ENCODE data around the gene PHYHIPL.

DNA sequence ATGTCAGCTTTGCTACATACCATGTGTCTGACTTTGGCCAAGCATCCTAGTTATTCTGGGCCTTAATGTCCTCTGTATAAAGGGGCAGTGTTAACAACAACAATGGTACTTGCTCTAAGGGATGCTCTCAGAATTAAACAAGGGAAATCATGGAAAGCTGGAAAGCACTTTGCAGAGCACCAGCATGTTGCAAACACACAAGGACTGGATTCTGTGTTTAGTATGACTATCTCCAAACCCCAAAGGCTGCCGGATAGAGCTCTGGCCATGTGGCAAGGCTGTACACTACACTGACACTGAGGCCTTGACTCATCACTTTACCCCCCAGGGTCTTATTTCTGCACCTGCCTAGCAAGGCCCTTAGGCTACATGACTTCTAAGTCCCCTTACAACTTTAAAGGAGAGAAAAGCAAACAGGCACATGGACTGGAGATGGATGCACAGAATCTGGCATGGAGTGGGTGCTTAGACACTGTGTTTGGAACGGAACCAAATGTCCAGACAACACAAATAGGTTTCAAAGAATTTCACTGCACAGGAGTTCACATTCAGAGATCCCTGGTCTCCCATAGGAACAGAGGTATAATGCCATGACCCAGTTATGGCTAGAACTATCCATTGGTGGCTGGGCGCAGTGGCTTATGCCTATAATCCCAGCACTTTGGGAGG lies 111.3 kb downstream of the PHYHIPL start:
- TF ChIP-seq, protein P1, sequence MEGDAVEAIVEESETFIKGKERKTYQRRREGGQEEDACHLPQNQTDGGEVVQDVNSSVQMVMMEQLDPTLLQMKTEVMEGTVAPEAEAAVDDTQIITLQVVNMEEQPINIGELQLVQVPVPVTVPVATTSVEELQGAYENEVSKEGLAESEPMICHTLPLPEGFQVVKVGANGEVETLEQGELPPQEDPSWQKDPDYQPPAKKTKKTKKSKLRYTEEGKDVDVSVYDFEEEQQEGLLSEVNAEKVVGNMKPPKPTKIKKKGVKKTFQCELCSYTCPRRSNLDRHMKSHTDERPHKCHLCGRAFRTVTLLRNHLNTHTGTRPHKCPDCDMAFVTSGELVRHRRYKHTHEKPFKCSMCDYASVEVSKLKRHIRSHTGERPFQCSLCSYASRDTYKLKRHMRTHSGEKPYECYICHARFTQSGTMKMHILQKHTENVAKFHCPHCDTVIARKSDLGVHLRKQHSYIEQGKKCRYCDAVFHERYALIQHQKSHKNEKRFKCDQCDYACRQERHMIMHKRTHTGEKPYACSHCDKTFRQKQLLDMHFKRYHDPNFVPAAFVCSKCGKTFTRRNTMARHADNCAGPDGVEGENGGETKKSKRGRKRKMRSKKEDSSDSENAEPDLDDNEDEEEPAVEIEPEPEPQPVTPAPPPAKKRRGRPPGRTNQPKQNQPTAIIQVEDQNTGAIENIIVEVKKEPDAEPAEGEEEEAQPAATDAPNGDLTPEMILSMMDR (IDR thresholded peaks at IDR 0.05; ENCODE audit: low read length) = no peak
- no peak for TF ChIP-seq EZH2 (optimal IDR thresholded peaks at IDR 0.05; ENCODE audit: low read depth, low read length)
- no peak for TF ChIP-seq EZH2phosphoT487 (IDR thresholded peaks at IDR 0.05; ENCODE audit: low read length)

Data from MM.1S (cell line).